ENCODE results near the gene ZNF69.
A peak's percentile ranks its signal among the peaks of the same experiment; 100 is the strongest.

- no peak for TF ChIP-seq CTCF (conservative IDR thresholded peaks at IDR 0.05; ENCODE audit: low read depth, low read length)
- no peak for TF ChIP-seq SMC3 (IDR thresholded peaks at IDR 0.05; ENCODE audit: low read depth, low read length)
- TF ChIP-seq ELK1 (IDR thresholded peaks at IDR 0.05; ENCODE audit: borderline replicate concordance, low read depth, low read length), result no peak
- peak; percentile 72; the same call in 1 of the 2 replicates for TF ChIP-seq POLR2A (IDR thresholded peaks at IDR 0.05; ENCODE audit: low read depth, low read length)
- TF ChIP-seq MAFK (IDR thresholded peaks at IDR 0.05; ENCODE audit: low read depth, low read length), result no peak
- no peak for TF ChIP-seq FOS (IDR thresholded peaks at IDR 0.05; ENCODE audit: low read depth, low read length)
- no peak for TF ChIP-seq USF2 (IDR thresholded peaks at IDR 0.05; ENCODE audit: low read depth, low read length)
- no peak for TF ChIP-seq RAD21 (IDR thresholded peaks at IDR 0.05; ENCODE audit: low read length)
- TF ChIP-seq RCOR1 (IDR thresholded peaks at IDR 0.05; ENCODE audit: insufficient replicate concordance, low read length), result no peak
- peak; percentile 10; the same call in 1 of the 2 replicates for TF ChIP-seq CEBPB (IDR thresholded peaks at IDR 0.05; ENCODE audit: low read depth, low read length)
These were observed 37.5 kb downstream of the ZNF69 start, which contains the start of gene ZNF700 for GRCh38 chr19:11924886-11925650.
